Testis (tissue), 3 donors: ENCODE results near the gene CRYGN. TPM values are rescaled to one million over a fixed set of nuclear protein-coding genes. Genes with fewer than 3 reads are reported as not detected.

Source experiments
- DNase-seq: peaks from one replicate; pipeline ENCODE4 v3.0.0-alpha.2; 2019
- H3K27ac ChIP-seq, 2 donors: fragments of 200-600 bp; sonication (generic); one replicate each; pipeline ENCODE4 v1.5.1; 2019
- H3K27me3 ChIP-seq: fragments of 200-600 bp; sonication (generic); one replicate; pipeline ENCODE4 v1.5.1; 2019
- H3K36me3 ChIP-seq: fragments of 200-600 bp; sonication (generic); one replicate; pipeline ENCODE4 v1.5.1; 2017; ENCODE audit warnings: low read depth; ENCODE audit errors: missing control alignments
- H3K4me1 ChIP-seq: fragments of 200-600 bp; sonication (generic); one replicate; pipeline ENCODE4 v1.5.1; 2019
- H3K4me3 ChIP-seq, 2 donors: fragments of 200-600 bp; sonication (generic); one replicate each; pipeline ENCODE4 v1.5.1; 2017 to 2019
- H3K9me3 ChIP-seq: fragments of 200-600 bp; sonication (generic); one replicate; pipeline ENCODE4 v1.5.1; 2017
- CTCF ChIP-seq, 3 experiments: fragments of 450-650 bp in 2 of 3; fragments of 200-600 bp in 1 of 3; sonication (generic) in 1 of 3; IDR thresholded peaks; one replicate each; pipeline ENCODE4 v1.5.1; 2016 to 2019; ENCODE audit warnings: antibody characterized with exemption in 3 of 3, mild to moderate bottlenecking in 2 of 3, moderate library complexity in 1 of 3
- POLR2A ChIP-seq: fragments of 450-650 bp; IDR thresholded peaks from one replicate; pipeline ENCODE4 v1.6.1; 2017; ENCODE audit warnings: antibody characterized with exemption, mild to moderate bottlenecking, moderate library complexity
- WGBS, 2 donors: methylation state at CpG; one replicate each; pipeline ENCODE4 v1.1.5; 2018; 5-methylcytosine and 5-hydroxymethylcytosine counted together
- intact Hi-C: fragments of 100-400 bp; cut with DNase I; formaldehyde crosslinking; loops from one replicate; pipeline ENCODE4 v1.15.1; 2023; ENCODE audit warnings: low total_unique reads
- polyA plus RNA-seq: library from polyadenylated mRNA; stranded (reverse); fragments of 350-450 nt; fragmentation: Illumina TruSeq; extraction: RNeasy Lipid Tissue Mini Kit (QIAGEN cat#74804); gene quantifications from one replicate; pipeline ENCODE4 v1.2.3, GENCODE V29; 2014; ENCODE audit warnings: low read depth, low replicate concordance; ENCODE audit not compliant: insufficient read depth
- total RNA-seq, 2 donors: library from RNA; depleted of rRNA; stranded (reverse); fragments of >200 nt; gene quantifications; one replicate each; pipeline ENCODE4 v1.2.3, GENCODE V29; 2016

The CRYGN gene
- total and polyA plus RNA-seq, 3 donors from 2014 or later = 0.44 to 1.7 (median 0.62) TPM

GRCh38 chr7:151436446-151437158 is 3.3 kb downstream of the CRYGN start:
- Histone ChIP-seq H3K9me3 (no peaks in the 10 kb centered on the region), H3K27me3 (no peaks in the 10 kb centered on the region), H3K4me3 (no peak overlapping the region), H3K27ac (peak overlapping the region; percentile 26 to 68), H3K4me1 (peaks cover 17% of the 10 kb centered on the region), H3K36me3 (no peaks in the 10 kb centered on the region)
- TF ChIP-seq CTCF (IDR thresholded peaks at IDR 0.05) = no peak
- TF ChIP-seq POLR2A = no peak
- 58 to 66% methylated on average over 9 of the region's 9 CpGs for WGBS, 2 donors
- DNase-seq = peak; percentile 63
- intact Hi-C loops = no loop called here

- intact Hi-C loops = no loop called here
- WGBS, 2 donors = 88 to 92% methylated on average over 12 to 15 of the region's 15 CpGs
- H3K27ac ChIP-seq = peak overlapping the region; percentile 19 to 68
Measured at GRCh38 chr7:151435971-151436370, 4.0 kb downstream of the CRYGN start.

GRCh38 chr7:151435103-151435916 is 4.6 kb downstream of the CRYGN start:
- WGBS, 2 donors = 78 to 84% methylated on average over 9 to 20 of the region's 20 CpGs
- H3K27me3 ChIP-seq = no peaks in the 10 kb centered on the region
- H3K4me3 ChIP-seq = no peak overlapping the region
- DNase-seq = peak; percentile 31
- no peaks in the 10 kb centered on the region for H3K36me3 ChIP-seq
- intact Hi-C loops = no loop called here
- no peak for TF ChIP-seq CTCF (IDR thresholded peaks at IDR 0.05)
- no peak for TF ChIP-seq POLR2A
- H3K9me3 ChIP-seq = no peaks in the 10 kb centered on the region
- no peak overlapping the region for H3K27ac ChIP-seq
- H3K4me1 ChIP-seq = peaks cover 9% of the 10 kb centered on the region

More at GRCh38 chr7:151435971-151436370, 4.0 kb downstream of the CRYGN start:
- no peak for DNase-seq
- TF ChIP-seq POLR2A = no peak
- TF ChIP-seq CTCF (IDR thresholded peaks at IDR 0.05) = no peak
- peaks cover 14% of the 10 kb centered on the region for H3K4me1 ChIP-seq
- no peaks in the 10 kb centered on the region for H3K9me3 ChIP-seq
- no peak overlapping the region for H3K4me3 ChIP-seq
- no peaks in the 10 kb centered on the region for H3K36me3 ChIP-seq
- H3K27me3 ChIP-seq = no peaks in the 10 kb centered on the region

- Histone ChIP-seq H3K4me1 (peaks cover 5% of the 10 kb centered on the region), H3K9me3 (no peaks in the 10 kb centered on the region), H3K4me3 (no peak overlapping the region), H3K27ac (no peak overlapping the region), H3K36me3 (no peaks in the 10 kb centered on the region), H3K27me3 (no peaks in the 10 kb centered on the region)
- TF ChIP-seq POLR2A (no peak), CTCF (IDR thresholded peaks at IDR 0.05) (no peak)
- no peak for DNase-seq
- 90 to 97% methylated on average over 4 of the region's 4 CpGs for WGBS, 2 donors
- intact Hi-C loops = no loop called here
Measured at GRCh38 chr7:151434549-151434948, 5.4 kb downstream of the CRYGN start.
